Measurements from ENCODE around the gene FHIP2A.

FHIP2A gene

DNA sequence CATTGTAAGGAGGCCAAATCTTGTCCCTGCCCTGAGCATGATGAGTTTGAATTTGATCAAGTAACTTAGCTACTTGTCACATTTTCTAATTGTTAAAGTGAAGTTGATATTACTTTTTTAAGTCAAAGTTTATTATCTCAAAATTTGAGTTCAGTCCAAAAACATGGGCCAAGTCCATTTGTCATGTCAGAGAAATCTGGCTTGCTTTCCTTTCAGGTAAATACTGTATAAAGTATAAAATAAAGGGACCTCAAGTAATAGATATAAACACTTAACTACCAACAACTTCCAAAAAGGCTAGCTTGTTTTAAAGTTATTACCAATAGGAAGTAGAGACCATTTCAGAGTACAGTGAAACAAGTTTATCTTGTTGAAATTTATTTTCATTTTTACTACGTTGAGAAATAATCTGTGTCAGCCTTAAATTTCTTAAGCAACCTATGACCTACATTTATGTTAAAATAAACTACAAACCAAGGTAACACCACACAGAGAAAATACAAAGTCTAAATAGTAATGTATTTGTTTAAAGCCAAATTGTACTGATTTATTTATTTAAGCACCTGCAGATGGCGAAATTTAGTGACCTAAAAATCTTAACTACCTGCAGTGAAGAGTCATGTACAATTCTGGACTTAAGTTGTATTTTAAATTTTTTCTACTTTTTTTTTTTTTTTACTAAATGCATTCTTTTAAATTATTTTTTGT, 36.5 kb downstream of the FHIP2A start:
- no peak for DNase-seq (ENCODE audit: low read depth)

DNA sequence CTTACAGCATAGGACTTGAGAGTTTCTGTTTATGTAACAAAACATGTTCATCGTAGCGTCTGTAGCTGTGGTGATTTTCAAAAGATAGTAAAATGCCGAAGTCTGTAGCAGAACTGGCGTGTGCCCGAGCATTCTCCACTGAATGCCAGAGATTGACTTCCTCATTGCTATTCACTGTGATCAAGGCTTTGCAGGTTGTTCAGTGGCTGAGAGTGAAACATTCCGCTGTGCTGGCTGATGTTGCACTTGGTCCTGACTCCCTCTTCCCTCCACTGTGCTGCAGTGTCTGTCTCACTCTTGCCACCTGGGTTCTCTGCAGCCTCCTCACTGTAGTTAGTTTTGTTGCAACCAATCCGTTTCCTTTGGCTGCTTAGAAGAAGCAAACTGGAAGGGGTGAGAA, 37.6 kb downstream of the FHIP2A start:
- no peak for DNase-seq (ENCODE audit: low read depth)

DNA sequence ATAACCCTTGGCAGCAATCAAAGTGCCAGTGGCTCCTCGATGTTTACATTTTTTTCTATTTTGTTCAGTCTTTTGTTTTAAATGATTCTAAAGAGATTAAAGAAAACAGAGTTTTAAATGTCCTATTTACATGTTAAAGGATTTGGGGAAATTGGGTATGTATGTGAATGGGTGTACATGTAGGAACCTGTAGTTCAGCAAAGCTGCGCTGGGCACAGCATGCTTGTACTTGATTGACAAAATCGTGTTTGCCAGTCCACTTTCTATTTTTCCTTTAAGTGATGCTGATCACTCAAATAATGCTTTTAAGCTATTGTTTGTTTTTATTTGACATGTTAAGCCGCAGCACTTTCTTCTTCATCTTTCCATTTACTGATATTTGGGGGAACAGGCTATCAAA, 40.9 kb downstream of the FHIP2A start:
- no peak for DNase-seq (ENCODE audit: low read depth)

DNA sequence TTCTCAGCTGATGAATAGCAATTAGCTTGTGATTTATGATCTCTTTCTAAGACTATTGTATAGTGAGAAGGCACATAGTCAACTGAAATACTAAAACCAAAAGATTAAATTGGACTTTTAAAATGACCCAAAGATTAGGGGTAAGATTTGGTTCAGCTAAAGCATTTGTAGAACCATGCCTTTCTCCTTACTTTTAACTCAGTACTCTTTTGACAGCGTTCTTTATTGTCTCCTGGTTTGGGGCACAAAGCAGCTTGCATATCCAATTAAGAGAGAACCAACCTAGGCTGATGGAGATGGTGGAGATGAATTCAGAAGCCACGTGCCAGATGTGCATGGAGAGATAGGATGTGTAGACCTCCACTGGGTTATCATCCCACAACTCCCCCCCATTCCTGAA, 45.8 kb downstream of the FHIP2A start:
- no peak for DNase-seq (ENCODE audit: low read depth)

DNA sequence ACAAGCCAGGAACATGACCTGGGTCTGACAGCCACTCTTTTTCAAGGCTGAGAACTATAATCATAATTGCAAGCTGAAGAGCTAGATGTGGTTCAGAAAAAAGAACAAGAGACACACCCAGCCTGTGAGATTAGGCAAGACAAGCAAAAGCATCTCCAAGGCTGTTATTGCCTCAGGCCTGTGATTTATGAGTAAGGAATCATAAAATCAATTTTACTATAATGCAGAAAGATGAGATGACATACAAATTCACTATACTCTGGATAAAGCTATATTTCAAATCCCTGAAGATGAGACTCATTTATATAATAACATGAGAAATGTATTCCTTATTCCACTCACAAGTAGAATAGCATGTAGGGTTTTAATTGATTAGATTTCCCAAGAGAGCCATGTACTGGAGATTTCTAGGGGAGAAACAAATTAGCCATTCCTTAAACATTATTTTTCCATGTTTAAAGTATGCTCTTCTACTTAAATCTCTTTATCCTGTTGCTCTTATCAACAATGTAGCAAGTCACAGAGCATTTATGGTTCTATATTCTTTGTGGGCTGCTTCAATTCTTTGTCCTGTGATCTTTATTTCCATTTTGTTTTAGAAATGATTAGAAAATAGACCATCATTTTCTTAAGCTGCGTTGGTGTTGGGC, 47.4 kb downstream of the FHIP2A start:
- DNase-seq (ENCODE audit: low read depth) = no peak

DNA sequence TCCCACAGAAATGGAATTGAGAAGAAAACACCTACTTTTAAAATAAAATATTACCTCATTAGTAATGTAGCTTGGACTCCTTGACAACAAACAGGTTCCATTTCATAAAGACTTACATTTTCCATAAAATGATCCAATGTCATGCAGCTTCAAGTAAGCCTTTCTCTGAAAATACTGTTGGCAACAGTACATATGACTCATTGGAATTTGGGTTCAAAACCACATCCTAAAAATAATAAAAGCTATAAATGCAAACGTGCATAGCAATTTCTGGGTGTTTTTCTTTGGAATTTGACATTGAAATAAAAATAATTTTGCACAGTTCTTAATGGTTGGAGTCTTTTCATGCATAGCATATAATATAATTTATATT, 47.9 kb downstream of the FHIP2A start:
- no peak for DNase-seq (ENCODE audit: low read depth)

DNA sequence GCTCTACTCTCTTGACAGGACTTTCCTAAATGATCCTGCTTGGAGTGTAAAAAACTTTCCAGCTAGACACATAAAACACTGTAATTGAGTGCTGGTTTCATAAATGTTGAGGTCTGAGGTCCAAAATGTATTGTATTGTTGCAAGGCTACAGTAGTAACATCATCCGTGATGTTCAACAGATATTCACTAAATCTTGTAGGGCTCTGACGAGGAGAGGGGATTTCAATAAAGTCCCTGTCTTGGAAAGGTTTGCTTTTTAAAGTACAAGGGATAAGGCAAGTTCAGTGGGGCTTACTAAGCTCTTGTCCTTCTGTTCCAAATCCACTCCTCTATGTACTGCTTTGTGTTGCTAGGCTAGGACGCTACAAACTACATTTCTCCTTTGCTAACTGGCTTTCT, 48.9 kb downstream of the FHIP2A start:
- no peak for DNase-seq (ENCODE audit: low read depth)

DNA sequence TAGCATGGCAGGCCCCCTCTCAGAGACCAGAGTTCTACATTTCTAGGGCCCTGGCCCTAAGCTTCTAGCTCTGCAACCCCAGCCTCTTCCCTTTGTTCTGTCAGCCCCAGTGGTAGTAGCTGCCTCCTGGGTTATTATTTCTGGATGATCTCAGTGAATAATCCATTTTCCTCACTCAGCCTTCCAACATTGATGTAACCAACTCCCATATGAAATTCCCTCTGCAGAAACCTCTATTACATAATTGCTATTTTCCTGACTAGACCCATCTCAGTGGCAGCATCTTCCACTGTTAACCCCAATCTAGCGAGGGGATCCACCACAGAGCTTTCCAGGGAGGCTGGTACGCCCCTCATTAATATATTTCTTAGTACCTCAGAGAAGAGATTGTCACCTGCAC, 49.8 kb downstream of the FHIP2A start:
- DNase-seq (ENCODE audit: low read depth) = no peak

All from activated T-cell treated with anti-CD3 and anti-CD28 coated beads for 1 hour (primary cell).